K562 (cell line): ENCODE data around the gene ANKRD11. TPM values are rescaled to one million over a fixed set of nuclear protein-coding genes. Genes with fewer than 3 reads are reported as not detected.

ENCODE experiments used
- CBFA2T2 ChIP-seq: fragments of 450-650 bp; conservative IDR thresholded peaks from 2 replicates; pipeline ENCODE4 v1.6.1; 2017; ENCODE audit warnings: mild to moderate bottlenecking
- CTCF ChIP-seq, 3 experiments: IDR thresholded peaks in 2 of 3; conservative IDR thresholded peaks in 1 of 3; 2 replicates each; pipeline ENCODE4 v1.5.1; 2011 to 2012; ENCODE audit warnings: low read length in 3 of 3, mild to moderate bottlenecking in 3 of 3, control low read depth in 2 of 3, improper control_type of control experiment in 1 of 3, inconsistent platforms in 1 of 3, low read depth in 1 of 3, mixed read lengths in 1 of 3, moderate library complexity in 1 of 3; ENCODE audit not compliant: insufficient read depth in 2 of 3
- FOXJ2 ChIP-seq: fragments of 200-800 bp; sonication (Bioruptor generic); IDR thresholded peaks from 2 replicates; pipeline ENCODE4 v1.6.1; 2016; ENCODE audit warnings: missing genetic modification characterization, missing compliant biosample characterization
- FOXK2 ChIP-seq, 2 experiments: fragments of 450-650 bp; IDR thresholded peaks in 1 of 2; conservative IDR thresholded peaks in 1 of 2; 2 replicates each; pipeline ENCODE4 v1.6.1; 2016; ENCODE audit warnings: low read depth in 2 of 2, mild to moderate bottlenecking in 1 of 2
- GTF2F1 ChIP-seq: IDR thresholded peaks from 2 replicates; pipeline ENCODE4 v1.6.1; 2011; ENCODE audit warnings: low read depth, low read length, improper control_type of control experiment
- HNRNPLL ChIP-seq: fragments of 200-400 bp; formaldehyde crosslinking; IDR thresholded peaks from 2 replicates; pipeline ENCODE4 v1.6.1; 2017; ENCODE audit warnings: low read length, low read depth, mild to moderate bottlenecking; ENCODE audit not compliant: poor library complexity, severe bottlenecking
- ILF3 ChIP-seq: fragments of 450-650 bp; IDR thresholded peaks from 2 replicates; pipeline ENCODE4 v1.6.1; 2018; ENCODE audit warnings: antibody characterized with exemption, mild to moderate bottlenecking, moderate library complexity, borderline replicate concordance
- NFATC3 ChIP-seq: fragments of 450-650 bp; IDR thresholded peaks from 2 replicates; pipeline ENCODE4 v1.6.1; 2017; ENCODE audit warnings: mild to moderate bottlenecking
- POLR2H ChIP-seq: IDR thresholded peaks from 2 replicates; pipeline ENCODE4 v1.6.1; 2016; ENCODE audit warnings: missing genetic modification characterization, low read depth, mild to moderate bottlenecking, control low read depth, missing compliant biosample characterization, moderate library complexity
- ZBTB11 ChIP-seq, 3 experiments: fragments of 200-800 bp in 1 of 3; fragments of 250-450 bp in 1 of 3; fragments of 450-650 bp in 1 of 3; sonication (Bioruptor Pico) in 1 of 3; sonication (Bioruptor generic) in 1 of 3; formaldehyde crosslinking in 1 of 3; IDR thresholded peaks; 2 replicates each; pipeline versions ENCODE4 v1.6.1 to v1.8.0; 2016 to 2022; ENCODE audit warnings: mild to moderate bottlenecking in 2 of 3, missing genetic modification characterization in 2 of 3, missing compliant biosample characterization in 1 of 3, moderate library complexity in 1 of 3
- ZHX1 ChIP-seq: fragments of 150-350 bp; conservative IDR thresholded peaks from 2 replicates; pipeline ENCODE4 v1.6.1; 2014; ENCODE audit warnings: low read length
- ZNF766 ChIP-seq: fragments of 200-800 bp; sonication (Bioruptor generic); conservative IDR thresholded peaks from 2 replicates; pipeline ENCODE4 v1.6.1; 2016; ENCODE audit warnings: missing genetic modification characterization, missing compliant biosample characterization
- polyA plus RNA-seq, 8 experiments: library from polyadenylated mRNA; depleted of rRNA in 4 of 8; stranded (reverse) in 5 of 8; unstranded in 3 of 8; fragments of >200 nt; fragmentation: Nextera tagmentation in 2 of 8; fragmentation: Illumina TruSeq in 1 of 8; extraction: Ambion mirVana in 2 of 8; extraction: Trizol in 1 of 8; gene quantifications; 2 replicates each; pipeline versions ENCODE4 v1.2.1 to v1.2.3, GENCODE V29; 2011 to 2014; ENCODE audit warnings: inconsistent platforms in 1 of 8, missing spikeins in 1 of 8
- total RNA-seq, 7 experiments: library from RNA; depleted of rRNA in 6 of 7; stranded (reverse); fragments of >200 nt in 6 of 7; fragmentation: Illumina TruSeq in 2 of 7; extraction: Trizol in 2 of 7; gene quantifications; 2 replicates each; pipeline versions ENCODE4 v1.2.1 to v1.2.3, GENCODE V29; 2011 to 2021; ENCODE audit warnings: low replicate concordance in 1 of 7
- TF ChIP-seq, protein P1 (sequence below), 2 experiments: fragments of 450-650 bp; IDR thresholded peaks; 2 replicates each; pipeline ENCODE4 v1.6.1; 2016

ANKRD11 gene
- total and polyA plus RNA-seq, 9 of the 15 experiments (the other 6 are each of a cell fraction or from before 2014, with no cell fraction given) = 4.7 to 126 (median 31.7) TPM

- no peak for TF ChIP-seq CTCF (IDR thresholded peaks at IDR 0.05 in 2 of 3, conservative IDR thresholded peaks at IDR 0.05 in 1 of 3; ENCODE audit: insufficient read depth in 2 of 3, low read depth in 1 of 3, low read length in 3 of 3)
- TF ChIP-seq POLR2H (tag) = no peak
- TF ChIP-seq, protein P1, sequence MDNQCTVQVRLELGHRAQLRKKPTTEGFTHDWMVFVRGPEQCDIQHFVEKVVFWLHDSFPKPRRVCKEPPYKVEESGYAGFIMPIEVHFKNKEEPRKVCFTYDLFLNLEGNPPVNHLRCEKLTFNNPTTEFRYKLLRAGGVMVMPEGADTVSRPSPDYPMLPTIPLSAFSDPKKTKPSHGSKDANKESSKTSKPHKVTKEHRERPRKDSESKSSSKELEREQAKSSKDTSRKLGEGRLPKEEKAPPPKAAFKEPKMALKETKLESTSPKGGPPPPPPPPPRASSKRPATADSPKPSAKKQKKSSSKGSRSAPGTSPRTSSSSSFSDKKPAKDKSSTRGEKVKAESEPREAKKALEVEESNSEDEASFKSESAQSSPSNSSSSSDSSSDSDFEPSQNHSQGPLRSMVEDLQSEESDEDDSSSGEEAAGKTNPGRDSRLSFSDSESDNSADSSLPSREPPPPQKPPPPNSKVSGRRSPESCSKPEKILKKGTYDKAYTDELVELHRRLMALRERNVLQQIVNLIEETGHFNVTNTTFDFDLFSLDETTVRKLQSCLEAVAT (IDR thresholded peaks at IDR 0.05) = no peak
- TF ChIP-seq GTF2F1 = no peak
- no peak for TF ChIP-seq CBFA2T2
- no peak for TF ChIP-seq FOXK2 (conservative IDR thresholded peaks at IDR 0.05 in 1 of 2, IDR thresholded peaks at IDR 0.05 in 1 of 2; ENCODE audit: low read depth in 2 of 2)
- no peak for TF ChIP-seq HNRNPLL
- TF ChIP-seq NFATC3 = no peak
- TF ChIP-seq ZNF766 (CRISPR knock-in tag) = no peak
- TF ChIP-seq ZBTB11 (CRISPR knock-in tag; IDR thresholded peaks at IDR 0.05) = no peak
- TF ChIP-seq FOXJ2 (tag) = no peak
- TF ChIP-seq ZHX1 = no peak
- no peak for TF ChIP-seq ILF3
- TF ChIP-seq, all 486 proteins: peak for 6
Observed at GRCh38 chr16:89248196-89248982, 242.0 kb downstream of the ANKRD11 start (continued).
